AG09309 (cell line): Measurements from ENCODE around the gene APBA1.

Source experiments
- DNase-seq: peaks from one replicate; pipeline ENCODE4 v3.0.0-alpha.2; 2010; ENCODE audit warnings: low read depth
- H3K4me3 ChIP-seq: 2 replicates; pipeline ENCODE4 v1.5.1; 2011; ENCODE audit warnings: mild to moderate bottlenecking, low read depth, low read length, moderate library complexity; ENCODE audit not compliant: control insufficient read depth
- TF ChIP-seq, protein P1 (sequence below): IDR thresholded peaks from 2 replicates; pipeline ENCODE4 v1.5.1; 2011; ENCODE audit warnings: mild to moderate bottlenecking, low read depth, low read length, inconsistent platforms; ENCODE audit not compliant: insufficient read depth, control insufficient read depth; ENCODE audit errors: missing control alignments

APBA1 gene

DNA sequence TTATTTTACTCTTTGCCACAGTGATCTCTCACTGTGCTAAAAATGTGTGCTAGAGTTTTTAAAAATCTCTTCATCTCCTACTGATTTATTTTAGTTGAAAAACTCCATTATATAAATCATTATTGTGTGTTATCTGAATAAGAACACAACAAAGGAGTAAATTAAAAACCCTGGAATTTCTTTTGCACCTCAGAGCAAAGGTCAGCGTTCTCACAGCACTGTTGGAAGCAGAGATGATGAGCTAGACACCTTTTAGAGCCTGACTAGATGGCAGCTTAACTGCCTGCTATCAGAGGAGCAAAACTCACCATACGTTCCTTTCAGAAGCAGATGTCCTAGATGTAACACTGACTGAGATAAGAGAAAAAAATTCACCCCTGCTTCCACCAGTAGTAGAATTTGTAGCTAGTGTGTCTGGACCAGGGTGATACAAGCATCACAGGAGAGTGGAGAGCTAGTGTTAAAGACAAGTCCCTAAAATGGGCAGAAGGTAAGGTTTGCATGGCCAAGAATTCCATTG, 200.0 kb downstream of the APBA1 start:
- no peak for DNase-seq
- H3K4me3 ChIP-seq = no peak overlapping the region
- TF ChIP-seq, protein P1, sequence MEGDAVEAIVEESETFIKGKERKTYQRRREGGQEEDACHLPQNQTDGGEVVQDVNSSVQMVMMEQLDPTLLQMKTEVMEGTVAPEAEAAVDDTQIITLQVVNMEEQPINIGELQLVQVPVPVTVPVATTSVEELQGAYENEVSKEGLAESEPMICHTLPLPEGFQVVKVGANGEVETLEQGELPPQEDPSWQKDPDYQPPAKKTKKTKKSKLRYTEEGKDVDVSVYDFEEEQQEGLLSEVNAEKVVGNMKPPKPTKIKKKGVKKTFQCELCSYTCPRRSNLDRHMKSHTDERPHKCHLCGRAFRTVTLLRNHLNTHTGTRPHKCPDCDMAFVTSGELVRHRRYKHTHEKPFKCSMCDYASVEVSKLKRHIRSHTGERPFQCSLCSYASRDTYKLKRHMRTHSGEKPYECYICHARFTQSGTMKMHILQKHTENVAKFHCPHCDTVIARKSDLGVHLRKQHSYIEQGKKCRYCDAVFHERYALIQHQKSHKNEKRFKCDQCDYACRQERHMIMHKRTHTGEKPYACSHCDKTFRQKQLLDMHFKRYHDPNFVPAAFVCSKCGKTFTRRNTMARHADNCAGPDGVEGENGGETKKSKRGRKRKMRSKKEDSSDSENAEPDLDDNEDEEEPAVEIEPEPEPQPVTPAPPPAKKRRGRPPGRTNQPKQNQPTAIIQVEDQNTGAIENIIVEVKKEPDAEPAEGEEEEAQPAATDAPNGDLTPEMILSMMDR = no peak

DNA sequence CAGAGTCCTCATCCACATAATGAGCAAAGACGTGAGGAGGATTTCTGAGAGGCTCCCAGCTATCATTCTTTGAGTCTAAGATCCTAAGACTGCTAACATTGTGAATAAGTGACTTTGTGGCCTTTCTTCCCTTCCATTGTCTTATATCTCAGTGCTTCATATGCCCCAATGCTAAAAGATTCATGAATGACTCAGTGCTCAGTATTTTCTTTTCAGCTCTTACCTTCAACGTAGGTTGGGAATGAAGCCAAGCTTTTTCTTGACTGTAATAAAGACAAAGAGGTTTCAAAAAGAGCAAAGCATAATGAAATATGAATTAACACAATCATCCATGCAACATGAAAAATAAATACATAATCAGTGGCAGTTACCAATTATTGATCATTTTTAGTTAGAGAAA, 200.7 kb downstream of the APBA1 start:
- H3K4me3 ChIP-seq = no peak overlapping the region
- no peak for DNase-seq
- TF ChIP-seq, protein P1 = no peak

DNA sequence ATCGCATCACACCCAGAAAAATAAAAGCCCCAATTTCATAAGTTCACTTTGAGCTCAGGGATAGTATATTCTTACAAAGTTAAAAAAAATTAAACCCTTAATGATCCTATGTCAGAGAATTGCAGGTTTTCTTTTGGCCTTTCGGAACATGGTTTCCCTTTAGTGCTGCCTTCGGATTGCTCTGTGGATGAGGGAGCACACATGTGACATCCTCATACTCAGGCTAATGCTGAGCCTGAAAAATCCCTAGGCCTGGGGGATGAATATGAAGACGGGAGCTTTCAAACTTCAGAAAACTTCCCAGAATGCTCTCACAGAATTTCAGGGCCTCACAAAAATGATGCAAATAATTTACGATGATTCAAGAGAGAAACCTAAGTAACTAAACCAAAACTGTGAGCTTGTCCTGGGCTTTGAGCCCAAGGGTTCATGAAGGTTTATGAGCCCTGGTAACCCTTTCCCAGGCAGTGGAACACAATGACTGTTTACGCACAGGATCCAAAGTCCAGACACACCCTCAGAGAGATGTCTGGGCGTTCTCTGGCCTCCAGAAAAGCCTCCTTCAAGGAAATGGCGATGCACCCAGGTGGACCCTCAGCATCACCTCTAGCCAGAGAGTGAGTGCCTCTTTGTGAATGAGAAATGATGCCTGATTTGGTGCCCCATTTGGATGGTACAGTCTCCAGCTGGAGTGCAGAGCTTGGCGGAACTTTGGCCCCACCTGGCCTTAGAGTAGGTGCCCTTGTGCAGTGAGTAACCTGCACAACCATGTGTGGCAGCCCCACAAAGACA, 201.8 kb downstream of the APBA1 start:
- TF ChIP-seq, protein P1 = no peak
- no peak overlapping the region for H3K4me3 ChIP-seq
- no peak for DNase-seq

DNA sequence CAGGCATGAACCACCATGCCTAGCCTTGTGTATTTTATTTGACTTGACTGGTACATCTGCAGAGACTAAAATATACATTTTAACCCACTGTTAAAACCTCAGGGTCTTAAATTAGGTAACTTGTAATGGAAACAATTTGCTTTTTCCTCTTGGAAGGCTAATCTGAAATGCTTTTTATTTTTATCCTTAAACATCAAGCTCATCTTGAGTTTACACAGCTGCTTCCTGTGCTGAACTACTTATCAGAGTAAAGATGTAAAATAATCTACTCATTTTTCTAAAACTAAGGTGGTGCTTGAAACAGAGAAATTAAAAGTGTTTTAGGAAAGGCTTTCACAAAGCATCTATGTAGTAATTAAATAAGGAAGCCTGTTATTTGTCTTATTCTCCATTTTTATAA, 203.0 kb downstream of the APBA1 start:
- no peak overlapping the region for H3K4me3 ChIP-seq
- no peak for DNase-seq
- TF ChIP-seq, protein P1 = no peak

DNA sequence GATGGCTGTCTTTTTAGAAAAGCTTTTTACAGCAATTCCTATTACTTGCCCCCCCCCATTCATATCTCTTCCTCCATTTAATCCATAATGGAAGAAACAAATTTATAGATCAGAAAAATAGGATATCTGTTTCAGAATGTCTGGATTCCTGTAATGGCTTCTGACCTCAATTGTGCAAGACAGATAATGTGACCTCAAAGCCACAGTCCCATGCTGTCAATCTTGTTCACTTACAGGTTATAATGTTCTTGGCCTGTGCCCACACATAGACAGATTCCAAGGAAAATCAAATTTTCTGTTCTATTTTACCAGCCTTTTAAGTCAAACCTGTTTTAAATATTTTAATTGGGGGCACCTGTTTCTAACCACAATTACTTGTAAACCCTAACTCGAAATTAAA, 203.8 kb downstream of the APBA1 start:
- DNase-seq = no peak
- no peak overlapping the region for H3K4me3 ChIP-seq
- TF ChIP-seq, protein P1 = no peak

DNA sequence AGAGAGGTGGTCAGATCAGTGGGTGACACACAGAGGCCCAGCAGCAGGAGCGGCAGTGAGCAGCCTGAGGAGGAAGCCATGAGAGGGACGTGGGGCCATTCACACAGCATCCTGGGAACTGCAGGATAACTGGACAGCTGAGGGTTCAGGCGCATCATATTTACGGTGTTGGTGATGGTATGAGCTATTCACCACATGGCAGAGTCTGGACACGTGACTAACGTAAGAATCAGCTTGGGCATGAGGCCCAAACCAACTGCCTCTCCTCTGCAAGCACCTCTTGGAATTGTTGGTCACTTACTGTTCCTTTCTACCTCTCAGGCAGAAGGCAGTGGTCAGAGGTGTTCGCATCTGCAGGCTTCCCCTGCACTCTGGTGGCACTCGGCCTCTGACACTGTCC, 206.0 kb downstream of the APBA1 start:
- no peak overlapping the region for H3K4me3 ChIP-seq
- DNase-seq = no peak
- TF ChIP-seq, protein P1 = no peak
